ENCODE results near the gene SESN3. TPM values are rescaled to one million over a fixed set of nuclear protein-coding genes. Genes with fewer than 3 reads are reported as not detected.
"Not testable (repeated sequence)": the region's sequence is repeated elsewhere in the genome, so short reads cannot be mapped to it uniquely, and the experiment has no call there.

SESN3 gene
- total RNA-seq = 10 to 100 TPM; 29.1 to 31.5 TPM

GRCh38 chr11:95231127-95231880 is at the start of gene SESN3:
SESN3 (minus strand) TSS chr11:95231202; CDS start chr11:95230860, 342 bp downstream.
- POLR2A ChIA-PET = interaction anchor here (0.6 to 4.7 kb wide), 30 partner anchors 8 to 1158 kb away, joined by 3 to 72 read pairs (median 5); partner anchors contain the start of genes CCDC82, CEP57, CWC15 and ENDOD1
- Mint-ChIP-seq H3K36me3 (ENCODE audit: low read depth) (peaks cover 11% of the 10 kb centered on the region), H3K9me3 (ENCODE audit: insufficient read depth) (no peaks in the 10 kb centered on the region), H3K27ac (peak within 1 kb of the TSS; percentile 86), H3K27me3 (ENCODE audit: low read depth) (peaks cover 2% of the 10 kb centered on the region), H3K4me1 (ENCODE audit: low read depth) (peaks cover 44% of the 10 kb centered on the region), H3K4me3 (no peak within 1 kb of the TSS)
- ATAC-seq (peak; percentile 96), DNase-seq (peak; percentile 99)
- CTCF ChIA-PET = interaction anchor here (0.7 to 5.7 kb wide), 30 partner anchors 13 to 1157 kb away, joined by 3 to 112 read pairs (median 4); partner anchors contain the start of genes CEP57 and FAM76B

- ChIA-PET CTCF (no interaction called here), POLR2A (no interaction called here)
- DNase-seq (no peak), ATAC-seq (no peak)
- Mint-ChIP-seq H3K4me1 (ENCODE audit: low read depth) (no peaks in the 10 kb centered on the region), H3K27me3 (ENCODE audit: low read depth) (peaks cover 7% of the 10 kb centered on the region), H3K27ac (no peak overlapping the region), H3K4me3 (no peak overlapping the region), H3K36me3 (ENCODE audit: low read depth) (no peaks in the 10 kb centered on the region), H3K9me3 (ENCODE audit: insufficient read depth) (no peaks in the 10 kb centered on the region)
These were observed 49.2 kb upstream of the SESN3 start for GRCh38 chr11:95279921-95280868.

GRCh38 chr11:95277868-95278267 is 46.9 kb upstream of the SESN3 start:
- no peaks in the 10 kb centered on the region for H3K4me1 Mint-ChIP-seq (ENCODE audit: low read depth)
- CTCF ChIA-PET = no interaction called here
- no peaks in the 10 kb centered on the region for H3K9me3 Mint-ChIP-seq (ENCODE audit: insufficient read depth)
- DNase-seq (no peak), ATAC-seq (no peak)
- no peak overlapping the region for H3K27ac Mint-ChIP-seq
- POLR2A ChIA-PET = no interaction called here
- H3K36me3 Mint-ChIP-seq (ENCODE audit: low read depth) = peaks cover 2% of the 10 kb centered on the region
- H3K27me3 Mint-ChIP-seq (ENCODE audit: low read depth) = peaks cover 5% of the 10 kb centered on the region
- H3K4me3 Mint-ChIP-seq = no peak overlapping the region

GRCh38 chr11:95276139-95276538 is 45.1 kb upstream of the SESN3 start:
- H3K27me3 Mint-ChIP-seq (ENCODE audit: low read depth) = peaks cover 2% of the 10 kb centered on the region
- H3K9me3 Mint-ChIP-seq (ENCODE audit: insufficient read depth) = no peaks in the 10 kb centered on the region
- CTCF ChIA-PET = no interaction called here
- POLR2A ChIA-PET = no interaction called here
- peaks cover 2% of the 10 kb centered on the region for H3K36me3 Mint-ChIP-seq (ENCODE audit: low read depth)
- H3K4me3 Mint-ChIP-seq = no peak overlapping the region
- no peaks in the 10 kb centered on the region for H3K4me1 Mint-ChIP-seq (ENCODE audit: low read depth)
- ATAC-seq = no peak
- no peak overlapping the region for H3K27ac Mint-ChIP-seq
- DNase-seq = no peak

GRCh38 chr11:95273618-95274017 is 42.6 kb upstream of the SESN3 start:
- H3K27ac Mint-ChIP-seq, H3K4me3 Mint-ChIP-seq: not testable (repeated sequence)
- POLR2A ChIA-PET = interaction anchor here (0.6 kb wide), 1 partner anchor 60 kb away, joined by 3 read pairs; no protein-coding TSS in a partner anchor

GRCh38 chr11:95269036-95269819 is 38.2 kb upstream of the SESN3 start:
- H3K27me3 Mint-ChIP-seq (ENCODE audit: low read depth) = peaks cover 2% of the 10 kb centered on the region
- ATAC-seq (no peak), DNase-seq (no peak)
- ChIA-PET POLR2A (interaction anchor here (0.7 to 1.0 kb wide), 2 partner anchors 37 to 486 kb away, joined by 3 to 4 read pairs; no protein-coding TSS in a partner anchor), CTCF (interaction anchor here (1.5 kb wide), 1 partner anchor 14 kb away, joined by 4 read pairs; no protein-coding TSS in a partner anchor)
- no peaks in the 10 kb centered on the region for H3K9me3 Mint-ChIP-seq (ENCODE audit: insufficient read depth)
- H3K4me3 Mint-ChIP-seq = no peak overlapping the region
- no peak overlapping the region for H3K27ac Mint-ChIP-seq
- no peaks in the 10 kb centered on the region for H3K36me3 Mint-ChIP-seq (ENCODE audit: low read depth)
- H3K4me1 Mint-ChIP-seq (ENCODE audit: low read depth) = peaks cover 2% of the 10 kb centered on the region

More at GRCh38 chr11:95273618-95274017, 42.6 kb upstream of the SESN3 start:
- DNase-seq; H3K36me3 Mint-ChIP-seq (ENCODE audit: low read depth); H3K27me3 Mint-ChIP-seq (ENCODE audit: low read depth); CTCF ChIA-PET; ATAC-seq; H3K9me3 Mint-ChIP-seq (ENCODE audit: insufficient read depth); H3K4me1 Mint-ChIP-seq (ENCODE audit: low read depth): not testable (repeated sequence)

- Mint-ChIP-seq H3K4me1 (ENCODE audit: low read depth) (peaks cover 10% of the 10 kb centered on the region), H3K27ac (no peak overlapping the region), H3K9me3 (ENCODE audit: insufficient read depth) (no peaks in the 10 kb centered on the region), H3K4me3 (no peak overlapping the region), H3K36me3 (ENCODE audit: low read depth) (no peaks in the 10 kb centered on the region), H3K27me3 (ENCODE audit: low read depth) (peaks cover 2% of the 10 kb centered on the region)
- DNase-seq (no peak), ATAC-seq (no peak)
- ChIA-PET CTCF (no interaction called here), POLR2A (no interaction called here)
These were observed 37.4 kb upstream of the SESN3 start for GRCh38 chr11:95268391-95268790.

- no peaks in the 10 kb centered on the region for H3K36me3 Mint-ChIP-seq (ENCODE audit: low read depth)
- H3K4me1 Mint-ChIP-seq (ENCODE audit: low read depth) = peaks cover 17% of the 10 kb centered on the region
- no peaks in the 10 kb centered on the region for H3K9me3 Mint-ChIP-seq (ENCODE audit: insufficient read depth)
- H3K4me3 Mint-ChIP-seq = no peak overlapping the region
- CTCF ChIA-PET = interaction anchor here (0.8 to 1.0 kb wide), 2 partner anchors 13 to 101 kb away, joined by 3 read pairs; no protein-coding TSS in a partner anchor
- DNase-seq (no peak), ATAC-seq (no peak)
- H3K27me3 Mint-ChIP-seq (ENCODE audit: low read depth) = peaks cover 2% of the 10 kb centered on the region
- no peak overlapping the region for H3K27ac Mint-ChIP-seq
- POLR2A ChIA-PET = interaction anchor here (0.6 kb wide), 2 partner anchors 14 to 69 kb away, joined by 3 read pairs; no protein-coding TSS in a partner anchor
These were observed 36.7 kb upstream of the SESN3 start for GRCh38 chr11:95267601-95268213.

GRCh38 chr11:95266751-95267374 is 35.9 kb upstream of the SESN3 start:
- H3K27ac Mint-ChIP-seq = no peak overlapping the region
- H3K9me3 Mint-ChIP-seq (ENCODE audit: insufficient read depth) = no peaks in the 10 kb centered on the region
- no peak for DNase-seq
- peaks cover 2% of the 10 kb centered on the region for H3K27me3 Mint-ChIP-seq (ENCODE audit: low read depth)
- ChIA-PET CTCF (interaction anchor here (1.0 kb wide), 1 partner anchor 12 kb away, joined by 3 read pairs; no protein-coding TSS in a partner anchor), POLR2A (interaction anchor here (0.6 kb wide), 2 partner anchors 13 to 70 kb away, joined by 3 read pairs; no protein-coding TSS in a partner anchor)
- H3K4me1 Mint-ChIP-seq (ENCODE audit: low read depth) = peaks cover 24% of the 10 kb centered on the region
- no peaks in the 10 kb centered on the region for H3K36me3 Mint-ChIP-seq (ENCODE audit: low read depth)
- ATAC-seq = no peak
- no peak overlapping the region for H3K4me3 Mint-ChIP-seq

- H3K27ac Mint-ChIP-seq = no peak overlapping the region
- peaks cover 2% of the 10 kb centered on the region for H3K27me3 Mint-ChIP-seq (ENCODE audit: low read depth)
- H3K36me3 Mint-ChIP-seq (ENCODE audit: low read depth) = no peaks in the 10 kb centered on the region
- H3K9me3 Mint-ChIP-seq (ENCODE audit: insufficient read depth) = no peaks in the 10 kb centered on the region
- ATAC-seq = no peak
- H3K4me1 Mint-ChIP-seq (ENCODE audit: low read depth) = peaks cover 24% of the 10 kb centered on the region
- ChIA-PET POLR2A (no interaction called here), CTCF (interaction anchor here (1.0 to 1.3 kb wide), 2 partner anchors 10 to 35 kb away, joined by 3 read pairs; no protein-coding TSS in a partner anchor)
- no peak overlapping the region for H3K4me3 Mint-ChIP-seq
- DNase-seq = no peak
These were observed 33.9 kb upstream of the SESN3 start for GRCh38 chr11:95264881-95265280.

All from activated CD8-positive, alpha-beta T cell treated with anti-CD3 and anti-CD28 coated beads, Interleukin-2, amount 10 ng/mL, durations not matched to agents 7 days and 5 days (primary cell).